Transverse colon (tissue), 4 donors: ENCODE measurements around the gene BCL11B.

Experiments
- EP300 ChIP-seq: sonication (generic); formaldehyde crosslinking; IDR thresholded peaks from one replicate; pipeline ENCODE4 v1.6.1; 2017; ENCODE audit warnings: antibody characterized with exemption, low read depth
- POLR2A ChIP-seq: fragments of 450-650 bp; IDR thresholded peaks from one replicate; pipeline ENCODE4 v1.6.1; 2016; ENCODE audit warnings: antibody characterized with exemption, mild to moderate bottlenecking, moderate library complexity
- POLR2AphosphoS5 ChIP-seq, 3 donors: sonication (generic); formaldehyde crosslinking; IDR thresholded peaks; one replicate each; pipeline ENCODE4 v1.6.1; 2016; ENCODE audit warnings: antibody characterized with exemption in 3 of 3
- TF ChIP-seq, protein P1 (sequence below), 5 experiments: fragments of 200-600 bp in 3 of 5; fragments of 450-650 bp in 2 of 5; sonication (generic) in 3 of 5; IDR thresholded peaks; 1 replicate in 2 of 5; 2 replicates in 3 of 5; pipeline ENCODE4 v1.5.1; 2016 to 2017; ENCODE audit warnings: antibody characterized with exemption in 5 of 5, inconsistent platforms in 3 of 5, mild to moderate bottlenecking in 2 of 5, moderate library complexity in 1 of 5

DNA sequence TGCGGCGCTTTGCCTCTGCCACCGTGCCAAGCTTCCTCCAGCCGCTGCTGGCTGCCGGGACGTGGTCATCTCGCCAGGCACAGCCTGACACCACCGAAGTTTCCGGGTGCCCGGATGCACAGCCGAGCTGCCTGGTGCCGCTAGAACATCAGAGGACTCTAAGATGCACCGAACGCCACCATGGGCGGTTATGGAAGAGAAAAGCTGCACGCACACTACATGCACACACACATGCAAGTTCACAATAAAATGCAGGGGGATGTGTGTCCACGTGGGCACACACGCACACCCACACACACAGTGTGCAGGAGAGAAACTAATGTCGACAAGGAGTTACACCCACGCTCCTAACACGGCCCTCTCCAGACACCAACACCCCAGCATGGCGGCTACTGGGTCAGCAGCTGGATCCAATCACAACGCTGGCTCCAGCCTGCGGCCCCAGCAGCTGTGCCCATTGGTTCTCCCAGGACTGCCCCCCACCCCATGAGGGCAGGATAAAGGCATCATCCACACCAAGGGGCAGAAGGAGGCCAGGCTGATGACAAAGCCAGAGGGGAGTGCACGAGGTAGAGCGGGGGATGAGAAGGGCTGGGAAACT lies 82.7 kb downstream of the BCL11B start:
- no peak for TF ChIP-seq EP300
- no peak for TF ChIP-seq POLR2A
- TF ChIP-seq, protein P1, sequence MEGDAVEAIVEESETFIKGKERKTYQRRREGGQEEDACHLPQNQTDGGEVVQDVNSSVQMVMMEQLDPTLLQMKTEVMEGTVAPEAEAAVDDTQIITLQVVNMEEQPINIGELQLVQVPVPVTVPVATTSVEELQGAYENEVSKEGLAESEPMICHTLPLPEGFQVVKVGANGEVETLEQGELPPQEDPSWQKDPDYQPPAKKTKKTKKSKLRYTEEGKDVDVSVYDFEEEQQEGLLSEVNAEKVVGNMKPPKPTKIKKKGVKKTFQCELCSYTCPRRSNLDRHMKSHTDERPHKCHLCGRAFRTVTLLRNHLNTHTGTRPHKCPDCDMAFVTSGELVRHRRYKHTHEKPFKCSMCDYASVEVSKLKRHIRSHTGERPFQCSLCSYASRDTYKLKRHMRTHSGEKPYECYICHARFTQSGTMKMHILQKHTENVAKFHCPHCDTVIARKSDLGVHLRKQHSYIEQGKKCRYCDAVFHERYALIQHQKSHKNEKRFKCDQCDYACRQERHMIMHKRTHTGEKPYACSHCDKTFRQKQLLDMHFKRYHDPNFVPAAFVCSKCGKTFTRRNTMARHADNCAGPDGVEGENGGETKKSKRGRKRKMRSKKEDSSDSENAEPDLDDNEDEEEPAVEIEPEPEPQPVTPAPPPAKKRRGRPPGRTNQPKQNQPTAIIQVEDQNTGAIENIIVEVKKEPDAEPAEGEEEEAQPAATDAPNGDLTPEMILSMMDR (IDR thresholded peaks at IDR 0.05): no peak
- TF ChIP-seq POLR2AphosphoS5 (IDR thresholded peaks at IDR 0.05): no peak
